Measurements from ENCODE around the gene PSMD1. TPM values are rescaled to one million over a fixed set of nuclear protein-coding genes. Genes with fewer than 3 reads are reported as not detected.
A peak's percentile ranks its signal among the peaks of the same experiment; 100 is the strongest.
"Not testable (repeated sequence)": the region's sequence is repeated elsewhere in the genome, so short reads cannot be mapped to it uniquely, and the experiment has no call there.

Gene PSMD1
- polyA plus RNA-seq, 1 experiment = 153 TPM

DNA sequence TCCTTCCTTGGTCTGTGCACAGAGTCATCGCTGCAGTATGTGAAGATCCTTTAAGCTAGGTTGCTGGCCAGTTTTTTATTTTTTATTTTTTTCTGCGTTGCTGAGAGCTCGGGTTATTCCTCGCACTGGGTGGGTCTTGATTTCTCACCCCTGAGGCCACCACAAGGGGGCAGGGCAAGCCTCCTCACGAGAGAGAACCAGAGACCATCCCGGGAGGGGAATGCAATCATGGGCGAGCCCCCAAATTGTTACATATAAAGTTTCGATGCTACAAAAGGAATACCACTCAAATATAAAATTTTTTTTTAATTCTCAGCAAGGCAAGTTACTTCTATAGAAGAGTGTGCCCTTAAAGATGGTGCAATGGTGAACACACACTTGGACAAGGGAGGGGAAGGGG is 43.3 kb downstream of the PSMD1 start:
- DNase-seq (ENCODE audit: low read depth) = no peak
- Histone ChIP-seq H3K27me3 (ENCODE audit: control insufficient read depth, insufficient read depth, low read length) (no peaks in the 10 kb centered on the region), H3K36me3 (ENCODE audit: control insufficient read depth, insufficient read depth, low read length) (peaks cover 5% of the 10 kb centered on the region), H3K4me3 (ENCODE audit: low read depth, low read length) (no peak overlapping the region)
- CTCF ChIA-PET = no interaction called here
- POLR2A ChIA-PET = no interaction called here
- TF ChIP-seq, protein P1, sequence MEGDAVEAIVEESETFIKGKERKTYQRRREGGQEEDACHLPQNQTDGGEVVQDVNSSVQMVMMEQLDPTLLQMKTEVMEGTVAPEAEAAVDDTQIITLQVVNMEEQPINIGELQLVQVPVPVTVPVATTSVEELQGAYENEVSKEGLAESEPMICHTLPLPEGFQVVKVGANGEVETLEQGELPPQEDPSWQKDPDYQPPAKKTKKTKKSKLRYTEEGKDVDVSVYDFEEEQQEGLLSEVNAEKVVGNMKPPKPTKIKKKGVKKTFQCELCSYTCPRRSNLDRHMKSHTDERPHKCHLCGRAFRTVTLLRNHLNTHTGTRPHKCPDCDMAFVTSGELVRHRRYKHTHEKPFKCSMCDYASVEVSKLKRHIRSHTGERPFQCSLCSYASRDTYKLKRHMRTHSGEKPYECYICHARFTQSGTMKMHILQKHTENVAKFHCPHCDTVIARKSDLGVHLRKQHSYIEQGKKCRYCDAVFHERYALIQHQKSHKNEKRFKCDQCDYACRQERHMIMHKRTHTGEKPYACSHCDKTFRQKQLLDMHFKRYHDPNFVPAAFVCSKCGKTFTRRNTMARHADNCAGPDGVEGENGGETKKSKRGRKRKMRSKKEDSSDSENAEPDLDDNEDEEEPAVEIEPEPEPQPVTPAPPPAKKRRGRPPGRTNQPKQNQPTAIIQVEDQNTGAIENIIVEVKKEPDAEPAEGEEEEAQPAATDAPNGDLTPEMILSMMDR (IDR thresholded peaks at IDR 0.05; ENCODE audit: insufficient read depth, low read depth, low read length) = no peak

DNA sequence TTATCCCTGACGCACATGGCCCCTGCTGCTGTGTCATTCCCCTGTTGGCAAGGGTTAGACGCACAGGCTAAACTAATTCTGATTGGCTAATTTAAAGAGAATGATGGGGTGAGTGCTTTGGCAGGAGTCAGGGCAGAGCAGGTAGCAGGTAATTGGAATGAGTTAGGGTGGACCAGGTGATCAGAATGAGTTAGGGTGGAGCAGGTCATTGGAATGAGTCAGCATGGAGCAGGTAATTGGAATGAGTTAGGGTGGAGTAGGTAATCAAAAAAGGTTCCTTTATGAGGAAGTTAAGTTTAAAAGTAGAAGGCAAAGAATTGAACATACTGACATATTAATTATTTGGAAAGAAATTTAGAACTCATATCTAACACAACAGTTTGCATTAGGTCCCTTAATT is 43.7 kb downstream of the PSMD1 start:
- H3K27me3 ChIP-seq (ENCODE audit: control insufficient read depth, insufficient read depth, low read length); DNase-seq (ENCODE audit: low read depth); POLR2A ChIA-PET; CTCF ChIA-PET; H3K36me3 ChIP-seq (ENCODE audit: control insufficient read depth, insufficient read depth, low read length); H3K4me3 ChIP-seq (ENCODE audit: low read depth, low read length): not testable (repeated sequence)

DNA sequence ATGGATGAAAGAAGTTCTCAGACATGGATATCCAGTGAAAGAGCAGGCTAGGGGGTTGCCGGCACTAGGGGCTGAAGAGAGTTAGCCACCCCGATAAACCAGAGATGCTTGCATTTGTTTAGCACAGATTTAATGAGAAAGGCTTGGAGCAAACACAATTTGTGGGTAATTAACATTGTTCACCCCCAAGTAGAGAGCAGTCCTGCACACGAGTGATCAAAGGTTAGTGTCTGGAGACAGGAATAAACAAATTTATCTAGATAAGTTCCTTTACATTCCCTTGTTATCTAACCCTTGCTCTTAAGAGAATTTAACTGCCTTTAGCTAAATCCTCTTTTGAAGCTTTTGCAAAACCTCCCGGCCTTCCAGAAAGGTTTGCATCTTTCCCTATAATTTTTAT is 44.3 kb downstream of the PSMD1 start:
- no peak for DNase-seq (ENCODE audit: low read depth)
- Histone ChIP-seq H3K4me3 (ENCODE audit: low read depth, low read length) (no peak overlapping the region), H3K27me3 (ENCODE audit: control insufficient read depth, insufficient read depth, low read length) (no peaks in the 10 kb centered on the region), H3K36me3 (ENCODE audit: control insufficient read depth, insufficient read depth, low read length) (peaks cover 5% of the 10 kb centered on the region)
- ChIA-PET POLR2A (no interaction called here), CTCF (interaction anchor here (0.8 to 4.6 kb wide), 5 partner anchors 21 to 196 kb away, joined by 3 to 104 read pairs (median 3); partner anchors contain the start of gene ARMC9)
- TF ChIP-seq, protein P1 (IDR thresholded peaks at IDR 0.05; ENCODE audit: insufficient read depth, low read depth, low read length) = no peak

DNA sequence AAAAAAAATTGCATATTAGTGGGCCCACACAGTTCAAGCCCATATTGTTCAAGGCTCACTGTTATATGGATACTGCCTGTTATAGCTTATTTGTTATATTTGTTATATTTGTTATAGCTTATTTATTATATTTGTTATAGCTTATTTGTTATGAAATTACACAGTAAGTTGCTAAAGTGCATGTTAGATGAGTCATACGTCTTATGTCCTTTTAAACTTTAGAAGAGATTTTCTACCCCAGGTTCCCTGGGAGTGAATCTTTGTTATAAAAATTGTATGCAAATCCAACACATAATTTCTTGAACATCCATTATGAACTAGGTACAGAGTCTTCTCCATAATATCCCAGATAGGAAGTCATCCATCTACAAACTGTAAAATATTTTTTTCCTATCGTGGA is 46.1 kb downstream of the PSMD1 start:
- DNase-seq (ENCODE audit: low read depth) = no peak
- TF ChIP-seq, protein P1 (IDR thresholded peaks at IDR 0.05; ENCODE audit: insufficient read depth, low read depth, low read length) = no peak
- CTCF ChIA-PET = interaction anchor here (1.0 to 4.6 kb wide), 8 partner anchors 17 to 310 kb away, joined by 3 to 104 read pairs (median 8); partner anchors contain the start of gene ARMC9
- Histone ChIP-seq H3K36me3 (ENCODE audit: control insufficient read depth, insufficient read depth, low read length) (peaks cover 5% of the 10 kb centered on the region), H3K27me3 (ENCODE audit: control insufficient read depth, insufficient read depth, low read length) (no peaks in the 10 kb centered on the region), H3K4me3 (ENCODE audit: low read depth, low read length) (no peak overlapping the region)
- POLR2A ChIA-PET = no interaction called here

DNA sequence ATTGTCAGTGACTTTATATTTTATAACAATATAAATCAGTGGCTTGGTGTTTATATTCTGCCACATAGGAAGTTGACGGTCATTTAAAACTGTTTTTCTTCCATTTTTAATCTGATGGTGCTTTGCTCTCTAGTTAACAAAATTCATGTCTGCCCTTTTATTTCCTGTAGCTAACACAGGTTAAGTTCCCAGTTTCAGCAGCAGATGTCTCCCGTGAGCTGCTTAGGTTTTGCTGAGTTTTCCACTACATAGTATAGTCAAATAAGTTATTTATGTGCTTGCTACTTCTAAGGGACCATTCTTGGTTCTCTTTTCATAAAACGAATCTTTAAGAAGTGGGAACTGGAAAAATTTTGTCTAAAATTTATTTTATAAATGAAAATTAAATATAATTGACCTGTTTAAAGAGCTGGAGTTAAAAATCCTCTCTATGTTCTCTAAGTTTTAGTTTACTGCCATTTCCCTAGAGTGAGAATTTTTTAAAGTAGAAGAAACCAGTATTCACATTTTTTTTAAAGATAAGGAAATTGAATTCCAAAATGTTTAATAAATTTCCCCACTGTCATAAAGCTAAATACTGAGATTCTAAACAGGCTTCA is 47.5 kb downstream of the PSMD1 start:
- no peaks in the 10 kb centered on the region for H3K27me3 ChIP-seq (ENCODE audit: control insufficient read depth, insufficient read depth, low read length)
- peak; percentile 31 for DNase-seq (ENCODE audit: low read depth)
- no peak overlapping the region for H3K4me3 ChIP-seq (ENCODE audit: low read depth, low read length)
- TF ChIP-seq, protein P1 (IDR thresholded peaks at IDR 0.05; ENCODE audit: insufficient read depth, low read depth, low read length) = peak; percentile 84
- POLR2A ChIA-PET = no interaction called here
- H3K36me3 ChIP-seq (ENCODE audit: control insufficient read depth, insufficient read depth, low read length) = peaks cover 5% of the 10 kb centered on the region; the same call in 1 of the 2 replicates
- CTCF ChIA-PET = interaction anchor here (0.6 to 4.6 kb wide), 33 partner anchors 8 to 352 kb away, joined by 3 to 104 read pairs (median 4); partner anchors contain the start of gene ARMC9

DNA sequence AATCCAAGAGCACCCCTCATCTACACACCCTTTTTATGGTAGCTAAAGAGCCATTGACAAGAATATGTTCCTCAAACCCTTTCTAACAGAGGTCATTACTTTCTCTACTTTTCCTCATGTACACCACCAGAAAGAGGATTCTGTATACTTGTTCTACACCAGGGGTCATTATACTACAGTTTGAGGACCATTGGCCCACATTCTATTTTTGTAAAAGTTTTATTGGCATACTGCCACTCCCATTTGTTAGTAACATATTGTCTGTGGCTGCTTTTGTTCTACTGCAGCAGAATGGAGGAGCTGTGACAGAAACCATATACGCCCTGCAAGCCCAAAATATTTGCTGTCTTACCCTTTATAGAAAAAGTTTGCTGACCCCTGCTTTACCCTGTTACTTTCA is 53.9 kb downstream of the PSMD1 start:
- Histone ChIP-seq H3K36me3 (ENCODE audit: control insufficient read depth, insufficient read depth, low read length) (peaks cover 3% of the 10 kb centered on the region; the same call in 1 of the 2 replicates), H3K27me3 (ENCODE audit: control insufficient read depth, insufficient read depth, low read length) (no peaks in the 10 kb centered on the region), H3K4me3 (ENCODE audit: low read depth, low read length) (no peak overlapping the region)
- ChIA-PET POLR2A (no interaction called here), CTCF (interaction anchor here (0.8 to 4.3 kb wide), 14 partner anchors 9 to 131 kb away, joined by 3 to 44 read pairs (median 4); partner anchors contain the start of gene ARMC9)
- DNase-seq (ENCODE audit: low read depth) = no peak
- TF ChIP-seq, protein P1 (IDR thresholded peaks at IDR 0.05; ENCODE audit: insufficient read depth, low read depth, low read length) = 0 out of 2 replicates have a peak, but pooled peaks have one; percentile 33
